ENCODE measurements around the gene UNC50.

Gene UNC50

GRCh38 chr2:98604547-98604946 is 3.8 kb upstream of the UNC50 start:
- DNase-seq = no peak
- Histone ChIP-seq H3K4me3 (ENCODE audit: low read depth in 1 of 2, low read length in 2 of 2) (no peak overlapping the region), H3K27ac (ENCODE audit: low read length) (no peak overlapping the region), H2AFZ (ENCODE audit: low read depth, low read length) (no peak overlapping the region), H3K4me2 (ENCODE audit: insufficient read depth, low read length) (no peak overlapping the region), H3K4me1 (ENCODE audit: insufficient read depth, low read length) (peaks cover 27% of the 10 kb centered on the region), H3K9me3 (ENCODE audit: insufficient read depth, low read length, severe bottlenecking) (no peaks in the 10 kb centered on the region), H3K79me2 (ENCODE audit: insufficient read depth, low read length) (peaks cover 51% of the 10 kb centered on the region), H3K9ac (ENCODE audit: low read depth, low read length) (no peak overlapping the region), H3K27me3 (ENCODE audit: insufficient read depth, low read length, poor library complexity) (no peaks in the 10 kb centered on the region), H3K36me3 (ENCODE audit: insufficient read depth, low read length) (peaks cover 34% of the 10 kb centered on the region), H4K20me1 (ENCODE audit: insufficient read depth, low read length) (no peaks in the 10 kb centered on the region)
- TF ChIP-seq, protein P1, sequence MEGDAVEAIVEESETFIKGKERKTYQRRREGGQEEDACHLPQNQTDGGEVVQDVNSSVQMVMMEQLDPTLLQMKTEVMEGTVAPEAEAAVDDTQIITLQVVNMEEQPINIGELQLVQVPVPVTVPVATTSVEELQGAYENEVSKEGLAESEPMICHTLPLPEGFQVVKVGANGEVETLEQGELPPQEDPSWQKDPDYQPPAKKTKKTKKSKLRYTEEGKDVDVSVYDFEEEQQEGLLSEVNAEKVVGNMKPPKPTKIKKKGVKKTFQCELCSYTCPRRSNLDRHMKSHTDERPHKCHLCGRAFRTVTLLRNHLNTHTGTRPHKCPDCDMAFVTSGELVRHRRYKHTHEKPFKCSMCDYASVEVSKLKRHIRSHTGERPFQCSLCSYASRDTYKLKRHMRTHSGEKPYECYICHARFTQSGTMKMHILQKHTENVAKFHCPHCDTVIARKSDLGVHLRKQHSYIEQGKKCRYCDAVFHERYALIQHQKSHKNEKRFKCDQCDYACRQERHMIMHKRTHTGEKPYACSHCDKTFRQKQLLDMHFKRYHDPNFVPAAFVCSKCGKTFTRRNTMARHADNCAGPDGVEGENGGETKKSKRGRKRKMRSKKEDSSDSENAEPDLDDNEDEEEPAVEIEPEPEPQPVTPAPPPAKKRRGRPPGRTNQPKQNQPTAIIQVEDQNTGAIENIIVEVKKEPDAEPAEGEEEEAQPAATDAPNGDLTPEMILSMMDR (IDR thresholded peaks at IDR 0.05; ENCODE audit: borderline replicate concordance, extremely low read depth, low read length, poor library complexity, severe bottlenecking) = no peak
- no peak for TF ChIP-seq EZH2 (IDR thresholded peaks at IDR 0.05; ENCODE audit: borderline replicate concordance, low read depth, low read length, severe bottlenecking)
- ATAC-seq (ENCODE audit: insufficient read depth, low read depth) = no peak

DNA sequence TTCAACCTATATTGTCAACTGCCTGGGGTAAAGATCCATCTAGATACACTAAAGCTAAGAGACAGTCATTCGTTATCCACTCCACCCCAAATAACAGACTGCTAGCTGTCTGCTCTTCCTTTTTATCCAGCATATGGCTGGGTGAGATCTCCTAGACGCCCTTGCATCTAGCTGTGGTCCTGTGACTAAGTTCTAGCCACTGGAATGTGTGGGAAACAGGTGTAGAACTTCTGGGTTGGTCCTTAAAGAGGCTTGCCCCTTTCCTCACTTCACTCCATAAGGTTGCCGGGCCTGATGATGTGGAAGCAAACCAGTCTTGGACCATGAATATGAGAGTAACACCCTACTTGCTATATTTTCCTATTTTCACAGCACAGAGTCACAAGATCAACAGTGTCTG is 3.3 kb upstream of the UNC50 start:
- ATAC-seq (ENCODE audit: insufficient read depth, low read depth) (no peak), DNase-seq (no peak)
- Histone ChIP-seq H3K9ac (ENCODE audit: low read depth, low read length) (no peak overlapping the region), H2AFZ (ENCODE audit: low read depth, low read length) (no peak overlapping the region), H3K36me3 (ENCODE audit: insufficient read depth, low read length) (peaks cover 33% of the 10 kb centered on the region), H3K4me3 (ENCODE audit: low read depth in 1 of 2, low read length in 2 of 2) (no peak overlapping the region), H3K4me2 (ENCODE audit: insufficient read depth, low read length) (no peak overlapping the region), H3K27me3 (ENCODE audit: insufficient read depth, low read length, poor library complexity) (no peaks in the 10 kb centered on the region), H3K79me2 (ENCODE audit: insufficient read depth, low read length) (peaks cover 56% of the 10 kb centered on the region), H4K20me1 (ENCODE audit: insufficient read depth, low read length) (no peaks in the 10 kb centered on the region), H3K27ac (ENCODE audit: low read length) (no peak overlapping the region), H3K9me3 (ENCODE audit: insufficient read depth, low read length, severe bottlenecking) (no peaks in the 10 kb centered on the region), H3K4me1 (ENCODE audit: insufficient read depth, low read length) (peaks cover 32% of the 10 kb centered on the region)
- TF ChIP-seq, protein P1 (IDR thresholded peaks at IDR 0.05; ENCODE audit: borderline replicate concordance, extremely low read depth, low read length, poor library complexity, severe bottlenecking) = no peak
- TF ChIP-seq EZH2 (IDR thresholded peaks at IDR 0.05; ENCODE audit: borderline replicate concordance, low read depth, low read length, severe bottlenecking) = no peak

- no peaks in the 10 kb centered on the region for H3K9me3 ChIP-seq (ENCODE audit: insufficient read depth, low read length, severe bottlenecking)
- peak overlapping the region in 1 of 2 experiments; percentile 86; a peak in 1 of 4 replicates for H3K4me3 ChIP-seq (ENCODE audit: low read depth in 1 of 2, low read length in 2 of 2)
- H3K27me3 ChIP-seq (ENCODE audit: insufficient read depth, low read length, poor library complexity) = no peaks in the 10 kb centered on the region
- no peak for ATAC-seq (ENCODE audit: insufficient read depth, low read depth)
- H4K20me1 ChIP-seq (ENCODE audit: insufficient read depth, low read length) = no peaks in the 10 kb centered on the region
- DNase-seq = no peak
- TF ChIP-seq, protein P1 (IDR thresholded peaks at IDR 0.05; ENCODE audit: borderline replicate concordance, extremely low read depth, low read length, poor library complexity, severe bottlenecking) = no peak
- no peak for TF ChIP-seq EZH2 (IDR thresholded peaks at IDR 0.05; ENCODE audit: borderline replicate concordance, low read depth, low read length, severe bottlenecking)
- peak overlapping the region; percentile 83 for H3K4me2 ChIP-seq (ENCODE audit: insufficient read depth, low read length)
- peaks cover 39% of the 10 kb centered on the region for H3K36me3 ChIP-seq (ENCODE audit: insufficient read depth, low read length)
- peaks cover 45% of the 10 kb centered on the region for H3K4me1 ChIP-seq (ENCODE audit: insufficient read depth, low read length)
- no peak overlapping the region for H3K9ac ChIP-seq (ENCODE audit: low read depth, low read length)
- no peak overlapping the region; the same call in 1 of the 2 replicates for H3K27ac ChIP-seq (ENCODE audit: low read length)
- H3K79me2 ChIP-seq (ENCODE audit: insufficient read depth, low read length) = peaks cover 69% of the 10 kb centered on the region
- no peak overlapping the region for H2AFZ ChIP-seq (ENCODE audit: low read depth, low read length)
Observed at GRCh38 chr2:98606431-98606830, 2.0 kb upstream of the UNC50 start.

DNA sequence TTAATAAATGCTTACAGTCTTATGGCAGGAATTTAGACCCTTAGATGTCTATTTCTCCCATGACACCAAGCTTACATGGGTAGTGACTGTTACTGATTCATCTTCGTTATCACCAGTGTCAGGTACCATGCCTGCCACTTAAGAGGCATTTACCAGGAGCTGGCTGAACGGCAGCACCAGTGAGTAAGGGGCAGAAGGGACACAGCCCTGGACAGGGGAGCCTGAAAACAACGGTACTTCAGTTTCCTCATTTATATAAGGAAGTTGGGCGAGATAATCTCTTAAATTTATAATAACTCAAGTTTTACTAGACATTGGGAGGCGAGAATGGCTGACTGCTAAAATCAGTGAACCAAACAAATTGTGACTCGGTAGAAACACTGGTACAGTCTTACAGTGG is 1.3 kb upstream of the UNC50 start:
- Histone ChIP-seq H3K4me2 (ENCODE audit: insufficient read depth, low read length) (peak overlapping the region; percentile 83), H2AFZ (ENCODE audit: low read depth, low read length) (no peak overlapping the region), H3K9ac (ENCODE audit: low read depth, low read length) (peak overlapping the region; percentile 91), H3K4me3 (ENCODE audit: low read depth in 1 of 2, low read length in 2 of 2) (peak overlapping the region; percentile 86 to 94; a peak in 3 of 4 replicates), H3K79me2 (ENCODE audit: insufficient read depth, low read length) (peaks cover 72% of the 10 kb centered on the region), H3K9me3 (ENCODE audit: insufficient read depth, low read length, severe bottlenecking) (no peaks in the 10 kb centered on the region), H3K27ac (ENCODE audit: low read length) (peak overlapping the region; percentile 94), H3K27me3 (ENCODE audit: insufficient read depth, low read length, poor library complexity) (no peaks in the 10 kb centered on the region), H3K4me1 (ENCODE audit: insufficient read depth, low read length) (peaks cover 45% of the 10 kb centered on the region), H3K36me3 (ENCODE audit: insufficient read depth, low read length) (peaks cover 37% of the 10 kb centered on the region), H4K20me1 (ENCODE audit: insufficient read depth, low read length) (no peaks in the 10 kb centered on the region)
- no peak for DNase-seq
- ATAC-seq (ENCODE audit: insufficient read depth, low read depth) = no peak
- TF ChIP-seq, protein P1 (IDR thresholded peaks at IDR 0.05; ENCODE audit: borderline replicate concordance, extremely low read depth, low read length, poor library complexity, severe bottlenecking) = no peak
- no peak for TF ChIP-seq EZH2 (IDR thresholded peaks at IDR 0.05; ENCODE audit: borderline replicate concordance, low read depth, low read length, severe bottlenecking)
